HG02973 (cell line): ENCODE data around the gene APOBEC3B.
"Not testable (repeated sequence)": the region's sequence is repeated elsewhere in the genome, so short reads cannot be mapped to it uniquely, and the experiment has no call there.

Experiments used
- ATAC-seq: cut with Tn5 transposase; IDR thresholded peaks from one replicate; pipeline ENCODE4 v1.9.1; 2021; ENCODE audit warnings: moderate library complexity; ENCODE audit not compliant: unreplicated experiment

The APOBEC3B gene

DNA sequence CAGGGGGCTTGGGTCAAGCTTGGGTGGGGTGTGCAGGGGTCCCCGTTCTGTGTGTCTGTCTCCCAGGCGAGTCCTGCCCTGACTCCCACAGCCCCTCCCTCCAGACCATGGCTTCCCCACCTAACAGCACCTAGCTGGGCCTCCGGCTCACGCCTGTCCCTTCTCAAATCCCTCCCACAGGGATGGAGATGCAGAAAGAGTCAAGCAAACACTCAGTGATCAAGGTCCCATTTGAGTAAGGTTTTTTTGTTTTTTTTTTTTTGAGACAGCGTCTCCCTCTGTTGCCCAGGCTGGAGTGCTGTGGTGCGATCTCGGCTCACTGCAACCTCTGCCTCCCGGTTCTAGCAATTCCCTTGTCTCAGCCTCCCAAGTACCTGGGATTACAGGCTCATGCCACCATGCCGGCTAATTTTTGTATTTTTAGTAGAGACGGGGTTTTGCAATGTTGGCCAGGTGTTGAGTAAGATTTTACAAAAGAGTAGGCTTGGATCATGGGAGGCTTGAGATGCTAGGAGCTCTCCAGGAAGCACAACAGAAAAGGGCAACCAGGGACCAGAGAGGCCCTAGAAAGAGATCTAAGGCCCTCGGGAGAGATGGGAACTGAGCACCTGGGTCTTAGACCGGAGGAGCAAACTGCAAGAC is 44.5 kb downstream of the APOBEC3B start:
- no peak for ATAC-seq

- ATAC-seq: no peak
These were observed 45.6 kb downstream of the APOBEC3B start for GRCh38 chr22:39027717-39028116.

DNA sequence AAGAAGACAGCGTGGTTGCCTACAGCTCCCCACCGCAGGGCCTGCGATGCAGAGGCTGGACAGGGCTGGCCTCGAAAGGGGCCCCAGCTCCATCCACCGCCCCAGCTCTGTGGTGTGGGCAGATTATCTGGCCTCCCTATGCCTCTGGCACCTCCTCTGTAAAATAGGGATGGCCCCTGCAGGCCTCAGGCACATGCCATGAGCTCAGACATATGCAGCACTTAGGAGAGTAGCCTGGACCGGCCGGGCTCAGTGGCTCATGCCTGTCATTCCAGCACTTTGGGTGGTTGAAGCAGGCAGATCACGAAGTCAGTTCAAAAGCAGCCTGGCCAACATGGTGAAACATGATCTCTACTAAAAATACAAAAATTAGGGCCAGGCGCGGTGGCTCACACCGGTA is 46.1 kb downstream of the APOBEC3B start:
- ATAC-seq: no peak

GRCh38 chr22:39029227-39029626 is 47.1 kb downstream of the APOBEC3B start:
- ATAC-seq: no peak

DNA sequence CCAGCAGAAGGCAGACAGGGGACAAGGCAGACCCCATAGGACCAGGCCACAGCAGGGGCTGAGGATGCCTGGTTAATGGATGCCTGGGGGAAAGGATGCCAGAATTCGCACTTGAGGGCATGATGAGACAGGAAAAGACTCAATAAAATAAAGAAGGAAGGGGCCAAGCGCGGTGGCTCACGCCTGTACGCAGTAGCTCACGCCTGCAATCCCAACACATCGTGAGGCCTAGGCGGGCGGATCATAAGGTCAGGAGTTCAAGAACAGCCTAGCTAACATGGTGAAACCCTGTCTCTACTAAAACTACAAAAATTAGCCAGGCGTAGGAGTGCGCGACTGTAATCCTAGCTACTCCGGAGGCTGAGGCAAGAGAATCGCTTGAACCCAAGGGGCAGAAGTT is 48.6 kb downstream of the APOBEC3B start:
- ATAC-seq: no peak

- ATAC-seq: not testable (repeated sequence)
These were observed 49.5 kb downstream of the APOBEC3B start for GRCh38 chr22:39031434-39032295.

GRCh38 chr22:39037071-39037470 is 54.9 kb downstream of the APOBEC3B start:
- not testable (repeated sequence) for ATAC-seq

GRCh38 chr22:39039306-39040126 is 57.4 kb downstream of the APOBEC3B start:
- no peak for ATAC-seq

GRCh38 chr22:39040155-39040537 is 58.0 kb downstream of the APOBEC3B start:
- ATAC-seq: not testable (repeated sequence)

GRCh38 chr22:39040538-39041296 is 58.6 kb downstream of the APOBEC3B start, which contains the start of gene APOBEC3F:
APOBEC3F (plus strand) TSS chr22:39040864; CDS start chr22:39040961, 97 bp downstream.
- ATAC-seq: peak; percentile 82

- no peak for ATAC-seq
These were observed 59.8 kb downstream of the APOBEC3B start for GRCh38 chr22:39041908-39042307.
